Fibroblast of peridontal ligament (primary cell): ENCODE data around the gene ISCU.
"Not testable (repeated sequence)": the region's sequence is repeated elsewhere in the genome, so short reads cannot be mapped to it uniquely, and the experiment has no call there.

Experiments
- DNase-seq: peaks from one replicate; pipeline ENCODE4 v3.0.0-alpha.2; 2010; ENCODE audit errors: extremely low read depth

ISCU gene

DNA sequence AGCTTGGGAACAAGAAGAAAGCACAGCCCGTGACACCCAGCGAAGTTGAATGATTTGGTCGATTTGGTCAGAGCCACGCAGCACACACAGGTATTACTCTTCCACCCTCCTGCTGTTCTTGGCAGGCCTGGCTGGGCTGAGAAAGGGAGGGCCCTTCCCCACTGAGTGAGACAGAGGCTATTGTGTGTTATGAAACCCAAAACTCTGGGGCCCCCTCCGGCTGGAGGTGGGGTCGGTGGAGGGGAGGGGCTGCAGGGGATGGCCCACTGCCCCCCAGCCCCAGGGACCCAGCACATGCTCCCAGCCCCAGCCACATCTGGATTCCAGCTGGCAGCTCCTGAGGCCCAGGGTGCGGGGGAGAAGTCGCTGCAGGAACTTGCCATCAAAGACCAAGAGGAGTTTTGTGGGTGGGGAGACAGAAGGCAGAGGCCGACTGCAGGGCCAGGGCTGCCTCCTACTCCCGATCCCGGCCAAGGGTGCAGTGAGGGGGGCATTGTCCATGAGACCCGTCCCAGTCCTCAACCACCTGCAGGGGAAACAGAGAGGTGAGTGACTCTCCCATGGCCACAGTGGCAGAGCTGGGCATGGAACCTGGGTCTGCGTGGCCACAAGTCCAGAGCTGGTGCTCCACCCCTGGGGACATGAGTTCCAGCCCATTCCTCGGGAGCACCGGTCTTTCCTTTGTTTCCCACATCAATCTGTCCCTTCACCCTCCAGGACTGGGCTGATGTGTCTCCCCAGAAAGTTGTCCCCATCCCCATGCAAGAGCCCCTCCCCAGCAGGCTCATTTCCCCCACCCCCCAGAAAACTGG, 26.8 kb downstream of the ISCU start:
- DNase-seq = peak; percentile 50

DNA sequence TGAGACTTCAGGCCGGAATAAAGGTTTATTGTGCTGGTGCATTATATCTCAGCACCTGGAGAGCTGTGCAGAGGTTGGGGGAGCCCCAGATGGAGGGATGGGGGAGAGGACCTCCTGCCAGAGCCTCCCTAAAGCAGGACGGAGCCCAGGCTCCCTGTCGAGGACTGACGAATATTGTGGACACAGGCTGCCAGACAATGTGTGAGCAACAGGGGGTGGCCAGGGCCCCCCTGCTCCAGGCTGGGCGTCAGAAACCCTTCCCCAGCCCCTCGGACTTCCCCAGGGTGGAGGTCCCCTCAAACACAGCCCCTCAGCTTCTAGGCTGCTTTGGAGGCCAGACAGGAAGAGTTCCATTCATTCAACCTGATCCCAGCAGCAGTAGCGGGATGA, 27.4 kb downstream of the ISCU start:
- no peak for DNase-seq

DNA sequence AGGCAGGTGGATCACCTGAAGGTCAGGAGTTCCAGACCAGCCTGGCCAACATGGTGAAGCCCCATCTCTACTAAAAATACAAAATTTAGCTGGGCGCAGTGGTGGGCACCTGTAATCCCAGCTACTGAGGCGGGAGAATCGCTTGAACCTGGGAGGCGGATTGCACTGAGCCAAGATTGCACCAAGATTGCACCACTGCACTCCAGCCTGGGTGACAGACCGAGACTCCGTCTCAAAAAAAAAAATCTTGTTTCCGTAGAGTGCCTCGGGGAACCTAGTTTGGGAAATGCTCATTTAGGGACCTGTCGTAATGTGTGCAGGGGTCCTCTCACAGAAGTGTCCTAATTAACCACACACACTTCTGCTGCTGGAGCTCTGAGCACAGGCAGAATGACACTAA, 28.1 kb downstream of the ISCU start:
- not testable (repeated sequence) for DNase-seq

DNA sequence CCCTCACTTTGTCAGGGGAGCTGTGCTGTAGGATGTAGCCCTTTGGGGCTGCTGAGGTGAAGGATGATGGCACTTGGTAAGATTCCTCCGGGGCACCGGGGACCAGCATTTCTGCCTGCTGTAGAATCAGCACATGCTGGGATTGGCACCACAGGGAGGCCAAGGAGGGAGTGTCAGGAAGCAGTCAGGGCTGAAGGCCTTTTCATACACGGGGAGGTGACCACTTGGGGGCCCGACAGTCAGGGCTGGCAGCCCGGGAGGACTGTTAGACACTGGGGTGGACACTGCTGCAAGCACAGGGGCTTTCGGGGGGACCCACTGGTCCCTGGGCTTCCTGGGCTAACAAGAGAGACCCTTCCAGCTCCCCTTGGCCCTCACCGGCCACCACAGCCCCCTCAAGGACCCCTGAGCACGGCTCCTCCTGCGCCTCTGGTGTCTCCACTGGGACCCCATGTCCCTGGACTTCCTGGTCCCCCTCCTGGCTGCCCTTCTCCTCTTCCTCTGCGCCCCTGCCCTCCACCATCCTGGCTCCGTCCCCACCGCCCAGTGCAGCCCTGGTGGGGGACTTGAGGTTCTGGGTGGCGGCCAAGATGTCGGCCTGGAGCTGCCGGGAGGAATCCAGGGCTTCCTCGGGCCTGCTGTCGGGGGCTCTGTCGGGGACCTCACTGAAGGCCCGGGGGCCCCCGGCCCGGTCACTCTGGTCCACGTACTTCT, 29.0 kb downstream of the ISCU start:
- DNase-seq = no peak

DNA sequence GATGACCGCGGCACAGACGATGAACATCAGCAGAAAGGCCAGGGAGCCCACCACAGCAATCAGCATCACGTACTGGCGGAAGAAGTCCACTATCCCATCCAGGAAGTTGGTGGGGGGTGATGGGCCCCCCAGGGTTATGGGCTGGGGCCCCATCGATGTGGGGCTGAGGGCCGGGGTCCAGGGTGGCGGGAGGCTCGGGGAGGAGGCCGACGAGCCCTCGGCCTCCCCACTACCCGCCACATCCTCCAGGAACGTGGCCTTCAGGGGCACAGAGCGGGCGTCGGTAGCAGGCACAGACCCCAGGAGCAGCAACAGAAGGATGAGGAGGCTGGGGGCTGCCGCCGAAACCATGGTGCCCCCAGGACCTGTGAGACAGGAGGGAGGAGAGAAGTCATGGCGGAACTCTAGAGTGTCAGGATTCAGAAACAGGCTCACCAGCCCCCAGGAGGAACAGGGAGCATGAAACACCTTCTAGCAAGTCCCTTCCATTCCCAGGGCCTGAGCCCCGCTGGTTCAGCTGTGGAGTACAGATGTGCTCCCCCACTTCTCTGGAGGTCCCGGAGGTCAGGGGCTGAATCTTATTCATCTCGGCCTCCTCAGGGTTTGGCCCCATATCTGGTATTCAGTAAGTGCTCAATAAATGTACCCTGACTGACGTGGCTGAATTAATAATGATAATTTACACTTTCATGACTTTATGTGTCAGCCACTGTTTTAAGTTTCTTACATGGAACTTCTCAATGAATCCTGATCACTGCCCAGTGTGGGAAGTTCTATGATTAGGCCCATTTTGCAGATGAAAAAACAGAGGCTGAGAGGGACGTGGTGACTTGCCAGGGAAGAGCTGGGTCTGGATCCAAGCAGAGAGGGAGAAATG, 29.9 kb downstream of the ISCU start:
- DNase-seq = no peak

DNA sequence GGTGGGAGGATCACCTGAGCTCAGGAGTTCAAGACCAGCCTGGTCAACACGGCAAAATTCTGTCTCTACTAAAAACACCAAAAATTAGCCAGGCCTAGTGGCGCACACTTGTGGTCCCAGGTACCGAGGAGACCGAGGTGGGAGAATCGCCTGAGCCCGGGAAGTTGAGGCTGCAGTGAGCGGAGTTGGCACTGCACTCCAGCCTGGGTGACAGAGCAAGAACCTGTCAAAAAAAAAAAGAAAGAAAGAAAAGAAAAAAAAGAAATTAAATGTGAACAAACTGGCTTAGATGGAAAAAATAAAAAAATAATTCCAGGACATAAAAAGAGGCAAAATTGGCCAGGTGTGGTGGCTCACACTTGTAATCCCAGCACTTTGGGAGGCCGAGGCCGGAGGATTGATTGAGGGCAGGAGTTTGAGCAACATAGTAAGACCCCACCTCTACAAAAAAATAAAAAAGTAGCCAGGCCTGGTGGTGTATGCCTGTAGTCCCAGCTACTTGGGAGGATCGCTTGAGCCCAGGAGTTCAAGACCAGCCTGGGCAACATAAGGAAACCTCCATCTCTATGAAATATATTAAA, 32.0 kb downstream of the ISCU start:
- DNase-seq = no peak

DNA sequence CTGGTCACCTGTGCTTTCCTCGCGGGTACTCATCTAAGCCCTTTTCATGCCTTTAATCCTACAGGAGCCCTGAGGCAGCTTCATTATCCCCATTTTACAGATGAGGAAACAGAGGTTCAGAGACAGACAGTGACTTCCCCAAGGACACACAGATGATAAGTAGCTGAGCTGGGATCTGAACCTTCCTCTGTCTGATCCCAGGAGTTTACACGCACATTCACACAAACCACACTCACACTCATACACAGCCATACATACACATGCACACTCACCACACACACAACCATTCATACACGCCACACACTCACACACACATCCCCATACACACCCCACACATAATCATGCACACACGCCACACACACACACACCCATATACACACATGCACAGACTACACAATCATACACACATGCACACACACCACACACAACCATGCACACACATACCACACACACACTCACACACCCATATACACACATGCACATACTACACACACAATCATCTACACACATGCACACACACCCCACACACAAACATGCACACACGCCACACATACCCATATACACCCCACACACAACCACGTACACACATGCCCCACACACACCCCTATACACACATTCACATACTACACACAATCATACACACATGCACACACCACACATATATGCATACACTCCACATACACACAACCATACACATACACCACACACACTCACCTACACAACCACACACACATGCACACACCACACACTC, 32.7 kb downstream of the ISCU start:
- DNase-seq = no peak

DNA sequence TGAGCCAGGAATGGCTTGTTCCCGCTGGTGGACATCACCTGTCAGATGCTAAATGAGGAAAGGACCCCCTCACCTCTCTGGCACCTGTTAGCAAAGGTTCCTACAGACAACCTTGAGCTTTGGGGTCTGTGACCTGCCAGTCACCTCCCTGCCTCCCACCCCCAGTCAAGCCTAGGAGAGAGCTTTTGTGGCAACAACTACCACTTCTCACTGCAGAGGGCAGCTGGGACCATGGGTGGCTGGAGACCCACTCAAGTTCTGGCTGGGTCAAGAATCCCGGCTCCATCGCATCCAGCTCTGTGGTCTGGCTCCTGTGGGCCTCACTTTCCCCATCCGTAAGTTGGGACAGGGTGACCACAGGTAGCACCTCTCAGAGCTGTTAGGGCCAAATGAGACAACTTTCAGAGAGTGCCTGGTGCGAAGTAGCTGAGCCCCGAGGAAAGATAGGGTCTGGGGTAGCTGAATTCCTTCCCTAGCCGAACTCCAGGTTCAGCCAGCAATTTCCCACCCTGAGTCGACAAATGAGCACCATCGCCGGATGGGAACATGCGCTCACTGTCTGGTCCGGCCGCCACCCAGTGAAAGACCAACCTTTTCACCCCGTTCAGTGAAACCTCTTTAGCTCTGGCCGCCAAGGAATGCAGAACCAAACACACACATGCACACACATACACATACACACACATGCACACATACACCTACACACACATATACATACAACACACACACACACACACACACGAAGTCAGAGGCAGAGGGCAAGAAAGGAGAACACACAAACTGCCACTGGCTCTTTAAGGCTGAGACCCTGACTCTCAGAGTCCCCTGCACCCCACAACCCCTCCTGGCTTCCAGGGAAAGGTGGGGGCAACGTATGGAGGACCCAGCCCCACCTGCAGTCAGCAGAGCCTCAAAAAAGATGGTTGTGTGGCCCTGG, 33.6 kb downstream of the ISCU start:
- DNase-seq = no peak

DNA sequence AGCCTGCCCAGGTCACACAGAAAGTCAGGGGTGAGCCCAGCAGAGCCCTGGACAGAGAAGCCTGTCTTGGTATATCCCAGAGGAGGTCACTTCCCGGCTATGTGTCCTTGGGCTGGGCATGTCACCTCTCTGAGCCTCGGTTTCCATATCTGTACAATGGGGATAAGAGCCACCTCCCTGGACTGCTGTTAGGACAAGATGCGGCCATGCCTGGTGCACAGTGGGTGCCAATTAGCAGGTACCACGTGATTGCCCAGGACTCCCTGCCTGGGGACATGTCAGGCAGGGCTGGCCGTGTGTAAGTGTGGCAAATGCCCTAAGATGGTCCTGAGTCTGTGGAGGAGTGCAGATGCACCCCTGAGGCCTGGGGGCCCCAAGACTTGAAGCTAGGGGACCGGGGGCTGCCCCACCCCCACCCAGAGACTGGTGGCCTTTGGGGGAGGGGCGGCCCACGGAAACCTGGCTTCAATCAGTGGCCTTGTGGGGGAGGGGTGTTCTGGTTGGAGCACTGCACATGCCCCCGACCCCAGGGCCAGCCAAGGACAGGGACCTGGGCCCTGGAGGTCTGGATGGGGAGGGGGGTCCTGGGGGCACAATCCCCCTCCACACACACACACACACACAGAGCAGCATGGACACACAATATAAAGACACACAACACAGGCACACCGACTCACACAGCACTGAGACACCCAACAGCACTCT, 34.6 kb downstream of the ISCU start:
- no peak for DNase-seq

DNA sequence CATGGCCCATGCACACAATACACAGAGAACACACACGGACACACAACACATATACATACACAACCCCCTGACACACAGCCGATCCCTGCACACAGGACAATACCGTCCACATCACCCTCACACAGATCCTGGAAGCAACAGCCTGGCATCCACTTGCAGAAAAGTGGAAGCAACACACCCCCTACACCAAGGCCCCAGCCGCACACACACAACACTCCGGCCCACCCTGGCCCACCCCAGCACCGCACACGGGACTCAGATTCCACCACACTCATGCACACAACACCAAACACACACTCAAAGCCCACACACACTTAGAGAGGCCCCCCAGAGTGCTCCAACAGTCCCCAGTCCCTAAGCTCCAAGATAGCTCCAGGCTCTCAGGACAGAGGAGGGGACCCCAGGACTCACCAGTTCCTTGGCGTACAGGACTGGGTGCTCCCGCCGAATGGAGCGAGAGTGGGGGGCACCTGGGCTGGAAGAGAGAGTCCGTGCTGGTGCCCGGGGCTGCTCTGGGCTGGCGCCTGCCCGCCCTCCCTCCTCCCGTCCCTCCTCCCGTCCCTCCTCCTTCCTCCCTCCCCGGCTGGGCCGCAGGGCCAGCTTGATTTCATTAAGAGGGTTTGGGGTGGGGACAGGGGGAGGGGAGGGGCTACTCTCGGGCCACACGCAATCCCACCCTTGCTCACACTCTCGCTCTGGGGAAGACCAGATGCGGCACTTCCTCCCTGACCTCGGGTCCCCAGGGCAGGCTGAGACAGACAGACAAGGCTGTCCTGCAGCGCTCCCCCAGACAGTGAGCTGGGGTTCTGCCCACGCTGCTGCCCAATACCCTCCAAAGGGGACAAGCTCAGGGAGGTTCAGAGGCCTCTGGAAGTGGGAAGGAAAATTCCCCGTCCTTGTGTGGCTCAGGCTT, 35.4 kb downstream of the ISCU start, which contains the start of gene TMEM119:
TSS of gene TMEM119 (minus strand) at position 526 of the 913 bp plus-strand sequence. CDS start 5,701 bp downstream, outside the sequence.
- peak; percentile 82 for DNase-seq

DNA sequence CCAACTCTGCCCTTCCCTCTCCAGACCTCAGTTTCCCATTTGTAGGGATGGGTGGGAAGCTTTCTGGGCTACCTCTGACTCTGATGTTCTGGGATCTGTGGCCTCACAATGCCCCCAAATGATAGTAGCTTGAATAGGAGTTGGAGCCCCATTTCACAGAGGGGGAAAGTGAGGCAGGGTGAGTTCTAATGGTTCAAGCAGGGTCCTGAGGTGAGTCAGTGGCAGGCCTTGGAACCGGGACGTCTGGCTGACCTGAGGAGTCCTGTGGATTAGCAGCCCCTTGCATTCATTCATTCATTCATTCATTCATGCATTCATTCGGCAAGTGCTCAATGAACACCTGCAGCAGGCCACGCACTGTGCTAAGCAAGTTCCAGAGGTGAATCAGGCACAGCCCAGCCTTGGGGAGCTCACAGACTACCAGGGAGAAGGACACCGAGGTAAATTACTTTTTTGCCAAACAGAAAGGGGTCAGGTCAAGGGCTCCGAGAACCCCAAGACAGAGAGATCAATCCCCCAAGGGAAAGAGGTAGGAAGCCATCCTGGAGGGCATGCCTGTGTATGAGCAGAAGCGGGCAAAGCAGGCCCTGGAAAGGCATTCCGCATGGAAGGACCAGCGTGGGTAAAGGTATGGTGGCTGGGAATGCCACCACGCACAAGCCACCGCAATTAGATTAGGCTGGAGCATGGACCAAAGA, 36.3 kb downstream of the ISCU start:
- DNase-seq = no peak

DNA sequence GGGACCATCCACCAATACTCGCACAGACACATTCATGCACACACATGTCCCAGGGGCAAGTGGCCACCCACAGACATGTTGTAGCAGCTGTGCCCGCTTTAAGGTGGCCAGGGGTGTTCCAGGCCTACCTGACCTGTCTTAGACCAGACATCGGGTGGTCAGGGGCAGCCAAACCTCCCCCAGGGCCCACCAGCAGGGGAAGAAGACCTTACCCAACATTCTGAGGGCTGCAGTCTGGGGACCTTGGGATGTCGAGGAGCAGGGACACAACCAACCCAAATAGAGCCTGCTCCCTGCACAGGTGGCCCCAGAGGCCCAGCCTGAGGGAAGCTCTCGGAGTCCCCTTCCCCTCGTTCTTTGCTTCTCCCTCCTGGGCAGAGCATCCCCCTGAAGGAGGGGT, 37.1 kb downstream of the ISCU start:
- DNase-seq = no peak

DNA sequence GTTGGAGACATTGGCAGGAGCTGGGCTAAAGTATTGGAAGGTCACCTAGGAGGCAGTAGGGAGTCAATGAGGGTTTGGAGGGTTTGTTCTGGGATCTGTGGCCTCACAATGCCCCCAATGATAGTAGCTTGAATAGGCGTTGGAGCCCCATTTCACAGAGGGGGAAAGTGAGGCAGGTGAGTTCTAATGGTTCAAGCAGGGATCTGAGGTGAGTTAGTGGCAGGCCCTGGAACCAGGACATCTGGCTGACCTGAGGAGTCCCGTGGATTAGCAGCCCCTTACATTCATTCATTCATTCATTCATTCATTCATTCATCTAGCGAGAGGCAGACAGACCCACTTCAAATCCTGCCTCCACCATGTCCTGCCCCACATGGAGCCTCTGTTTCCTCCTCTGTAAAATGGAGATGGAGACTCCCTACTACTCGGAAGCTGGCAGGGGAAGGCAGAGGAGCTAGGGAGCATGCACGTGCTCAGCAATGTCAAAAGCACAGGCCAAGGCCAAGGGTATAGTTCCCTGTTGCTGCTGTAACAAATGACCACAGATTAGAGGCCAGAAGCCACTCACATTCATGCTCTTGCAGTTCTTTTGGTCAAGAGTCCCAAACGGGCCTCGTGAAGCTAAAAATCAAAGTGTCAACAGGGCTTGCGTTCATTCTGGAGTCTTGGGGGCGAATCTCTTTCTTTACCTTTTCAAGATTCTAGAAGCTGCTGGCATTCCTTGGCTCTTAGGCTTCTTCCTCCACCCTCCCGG, 37.7 kb downstream of the ISCU start:
- DNase-seq = no peak

DNA sequence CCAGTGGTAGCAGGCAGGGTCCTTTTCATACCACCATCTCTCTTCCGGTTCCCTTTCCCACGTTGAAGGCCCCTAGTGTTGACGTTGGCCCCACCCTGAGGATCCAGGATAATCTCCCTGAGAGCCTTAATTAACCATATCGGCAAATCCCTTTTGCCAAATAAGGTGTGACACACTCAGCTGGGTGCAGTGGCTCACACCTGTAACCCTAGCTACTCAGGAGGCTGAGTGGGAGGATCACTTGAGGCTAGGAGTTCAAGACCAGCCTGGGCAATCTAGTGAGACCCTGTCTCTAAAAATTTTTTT, 38.3 kb downstream of the ISCU start:
- no peak for DNase-seq

DNA sequence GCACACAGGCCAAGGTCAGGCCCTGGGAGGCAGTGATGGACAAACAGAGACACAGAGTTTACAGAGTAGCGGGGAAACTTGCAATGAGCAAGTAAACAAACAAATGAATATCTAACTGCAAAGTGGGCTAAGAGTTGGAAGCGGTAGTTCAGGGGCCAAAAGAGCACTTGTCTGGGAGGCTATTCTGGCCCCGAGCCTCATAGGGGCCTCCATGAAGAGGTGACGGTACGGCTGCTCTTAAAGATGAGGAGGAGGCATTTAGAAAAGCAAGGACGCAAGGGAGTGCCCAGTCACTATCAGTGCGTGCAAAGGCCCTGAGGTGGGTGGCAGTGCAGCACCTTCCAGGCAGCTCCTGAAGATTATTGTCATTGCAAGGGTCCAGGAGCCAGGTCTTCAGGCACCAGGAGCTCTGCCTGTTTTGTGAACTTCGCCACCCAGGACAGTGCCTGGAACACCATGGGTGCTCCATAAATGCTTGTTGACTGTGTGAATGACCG, 39.9 kb downstream of the ISCU start:
- no peak for DNase-seq

DNA sequence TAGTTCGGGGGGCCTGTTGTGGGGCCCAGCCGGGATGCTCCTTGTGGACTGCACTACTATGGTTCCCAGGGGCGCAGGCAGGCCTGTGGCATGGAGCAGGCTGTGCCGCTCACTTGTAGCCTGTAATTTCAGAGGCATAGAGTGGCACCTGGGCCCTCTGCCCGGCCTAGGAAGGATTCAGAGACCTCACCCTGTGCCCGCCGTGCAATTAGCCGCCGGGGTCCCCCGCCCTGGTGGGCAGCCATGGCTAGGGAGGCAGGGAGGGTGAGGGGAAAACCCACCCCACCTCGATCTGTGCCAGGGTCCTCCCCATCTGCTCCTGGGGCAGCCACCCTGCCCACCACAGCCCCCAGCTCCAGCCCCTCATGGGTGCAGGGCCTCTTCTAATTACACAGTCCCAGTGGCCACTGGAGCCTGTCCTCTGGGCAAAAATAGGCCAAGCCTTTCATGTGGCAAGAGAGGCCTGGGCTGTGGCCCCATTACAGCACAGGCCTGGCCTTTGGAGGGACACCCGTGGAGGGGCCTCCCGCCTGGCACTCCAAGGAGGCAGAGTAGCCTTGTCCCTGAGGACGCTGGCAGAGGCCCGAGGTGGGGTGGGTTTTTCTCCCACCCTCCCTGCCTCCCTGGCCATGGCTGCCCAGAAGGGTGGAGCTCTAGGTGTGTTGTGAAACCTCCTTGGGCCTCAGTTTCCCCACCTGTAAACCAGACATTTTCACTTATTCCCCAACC, 40.7 kb downstream of the ISCU start:
- DNase-seq = no peak
